ENCODE results near the gene SCAF1.

DNA sequence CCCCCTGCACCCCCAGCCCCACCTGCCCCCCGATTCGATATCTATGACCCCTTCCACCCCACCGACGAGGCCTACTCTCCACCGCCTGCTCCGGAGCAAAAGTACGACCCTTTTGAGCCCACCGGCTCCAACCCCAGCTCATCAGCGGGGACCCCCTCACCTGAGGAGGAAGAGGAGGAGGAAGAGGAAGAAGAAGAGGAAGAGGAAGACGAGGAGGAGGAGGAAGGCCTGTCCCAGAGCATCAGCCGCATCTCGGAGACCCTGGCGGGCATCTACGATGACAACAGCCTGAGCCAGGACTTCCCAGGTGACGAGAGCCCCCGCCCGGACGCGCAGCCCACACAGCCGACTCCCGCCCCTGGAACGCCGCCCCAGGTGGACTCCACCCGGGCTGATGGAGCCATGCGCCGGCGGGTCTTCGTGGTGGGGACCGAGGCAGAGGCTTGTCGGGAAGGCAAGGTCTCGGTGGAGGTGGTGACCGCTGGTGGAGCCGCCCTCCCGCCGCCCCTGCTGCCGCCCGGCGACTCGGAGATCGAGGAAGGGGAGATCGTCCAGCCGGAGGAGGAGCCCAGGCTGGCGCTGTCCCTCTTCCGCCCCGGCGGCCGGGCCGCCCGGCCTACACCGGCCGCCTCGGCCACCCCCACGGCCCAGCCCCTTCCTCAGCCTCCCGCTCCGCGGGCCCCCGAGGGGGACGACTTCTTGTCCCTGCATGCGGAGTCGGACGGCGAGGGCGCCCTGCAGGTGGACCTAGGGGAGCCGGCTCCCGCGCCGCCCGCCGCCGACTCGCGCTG, 9.2 kb downstream of the SCAF1 start:
- TF ChIP-seq, protein P1, sequence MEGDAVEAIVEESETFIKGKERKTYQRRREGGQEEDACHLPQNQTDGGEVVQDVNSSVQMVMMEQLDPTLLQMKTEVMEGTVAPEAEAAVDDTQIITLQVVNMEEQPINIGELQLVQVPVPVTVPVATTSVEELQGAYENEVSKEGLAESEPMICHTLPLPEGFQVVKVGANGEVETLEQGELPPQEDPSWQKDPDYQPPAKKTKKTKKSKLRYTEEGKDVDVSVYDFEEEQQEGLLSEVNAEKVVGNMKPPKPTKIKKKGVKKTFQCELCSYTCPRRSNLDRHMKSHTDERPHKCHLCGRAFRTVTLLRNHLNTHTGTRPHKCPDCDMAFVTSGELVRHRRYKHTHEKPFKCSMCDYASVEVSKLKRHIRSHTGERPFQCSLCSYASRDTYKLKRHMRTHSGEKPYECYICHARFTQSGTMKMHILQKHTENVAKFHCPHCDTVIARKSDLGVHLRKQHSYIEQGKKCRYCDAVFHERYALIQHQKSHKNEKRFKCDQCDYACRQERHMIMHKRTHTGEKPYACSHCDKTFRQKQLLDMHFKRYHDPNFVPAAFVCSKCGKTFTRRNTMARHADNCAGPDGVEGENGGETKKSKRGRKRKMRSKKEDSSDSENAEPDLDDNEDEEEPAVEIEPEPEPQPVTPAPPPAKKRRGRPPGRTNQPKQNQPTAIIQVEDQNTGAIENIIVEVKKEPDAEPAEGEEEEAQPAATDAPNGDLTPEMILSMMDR (IDR thresholded peaks at IDR 0.05; ENCODE audit: insufficient read depth, low read length): no peak
- TF ChIP-seq, protein P2, sequence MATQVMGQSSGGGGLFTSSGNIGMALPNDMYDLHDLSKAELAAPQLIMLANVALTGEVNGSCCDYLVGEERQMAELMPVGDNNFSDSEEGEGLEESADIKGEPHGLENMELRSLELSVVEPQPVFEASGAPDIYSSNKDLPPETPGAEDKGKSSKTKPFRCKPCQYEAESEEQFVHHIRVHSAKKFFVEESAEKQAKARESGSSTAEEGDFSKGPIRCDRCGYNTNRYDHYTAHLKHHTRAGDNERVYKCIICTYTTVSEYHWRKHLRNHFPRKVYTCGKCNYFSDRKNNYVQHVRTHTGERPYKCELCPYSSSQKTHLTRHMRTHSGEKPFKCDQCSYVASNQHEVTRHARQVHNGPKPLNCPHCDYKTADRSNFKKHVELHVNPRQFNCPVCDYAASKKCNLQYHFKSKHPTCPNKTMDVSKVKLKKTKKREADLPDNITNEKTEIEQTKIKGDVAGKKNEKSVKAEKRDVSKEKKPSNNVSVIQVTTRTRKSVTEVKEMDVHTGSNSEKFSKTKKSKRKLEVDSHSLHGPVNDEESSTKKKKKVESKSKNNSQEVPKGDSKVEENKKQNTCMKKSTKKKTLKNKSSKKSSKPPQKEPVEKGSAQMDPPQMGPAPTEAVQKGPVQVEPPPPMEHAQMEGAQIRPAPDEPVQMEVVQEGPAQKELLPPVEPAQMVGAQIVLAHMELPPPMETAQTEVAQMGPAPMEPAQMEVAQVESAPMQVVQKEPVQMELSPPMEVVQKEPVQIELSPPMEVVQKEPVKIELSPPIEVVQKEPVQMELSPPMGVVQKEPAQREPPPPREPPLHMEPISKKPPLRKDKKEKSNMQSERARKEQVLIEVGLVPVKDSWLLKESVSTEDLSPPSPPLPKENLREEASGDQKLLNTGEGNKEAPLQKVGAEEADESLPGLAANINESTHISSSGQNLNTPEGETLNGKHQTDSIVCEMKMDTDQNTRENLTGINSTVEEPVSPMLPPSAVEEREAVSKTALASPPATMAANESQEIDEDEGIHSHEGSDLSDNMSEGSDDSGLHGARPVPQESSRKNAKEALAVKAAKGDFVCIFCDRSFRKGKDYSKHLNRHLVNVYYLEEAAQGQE (IDR thresholded peaks at IDR 0.05; ENCODE audit: insufficient replicate concordance, low read depth): no peak
- TF ChIP-seq POLR2AphosphoS5 (IDR thresholded peaks at IDR 0.05; ENCODE audit: low read depth) (no peak), SPI1 (IDR thresholded peaks at IDR 0.05; ENCODE audit: borderline replicate concordance, low read depth) (no peak)
